Prostate gland (tissue), 2 donors: ENCODE data around the gene VWA1.
"Not testable (repeated sequence)": the region's sequence is repeated elsewhere in the genome, so short reads cannot be mapped to it uniquely, and the experiment has no call there.

Experiments used
- POLR2A ChIP-seq: fragments of 450-650 bp; IDR thresholded peaks from one replicate; pipeline ENCODE4 v1.6.1; 2016; ENCODE audit warnings: antibody characterized with exemption, mild to moderate bottlenecking
- POLR2AphosphoS5 ChIP-seq: sonication (generic); formaldehyde crosslinking; IDR thresholded peaks from one replicate; pipeline ENCODE4 v1.6.1; 2017; ENCODE audit warnings: antibody characterized with exemption
- TF ChIP-seq, protein P1 (sequence below), 4 experiments: fragments of 200-600 bp in 2 of 4; fragments of 450-650 bp in 2 of 4; sonication (generic) in 2 of 4; IDR thresholded peaks; 1 replicate in 3 of 4; 2 replicates in 1 of 4; pipeline ENCODE4 v1.5.1; 2016 to 2019; ENCODE audit warnings: antibody characterized with exemption in 4 of 4, mild to moderate bottlenecking in 2 of 4, moderate library complexity in 2 of 4

DNA sequence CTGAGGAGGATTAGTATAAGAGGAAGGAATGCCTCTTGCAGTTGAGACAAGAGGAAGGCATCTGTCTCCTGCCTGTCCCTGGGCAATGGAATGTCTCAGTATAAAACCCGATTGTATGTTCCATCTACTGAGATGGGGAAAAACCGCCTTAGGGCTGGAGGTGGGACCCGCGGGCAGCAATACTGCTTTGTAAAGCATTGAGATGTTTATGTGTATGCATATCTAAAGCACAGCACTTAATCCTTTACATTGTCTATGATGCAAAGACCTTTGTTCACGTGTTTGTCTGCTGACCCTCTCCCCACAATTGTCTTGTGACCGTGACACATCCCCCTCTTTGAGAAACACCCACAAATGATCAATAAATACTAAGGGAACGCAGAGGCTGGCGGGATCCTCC, 25.3 kb upstream of the VWA1 start:
- TF ChIP-seq, protein P1, sequence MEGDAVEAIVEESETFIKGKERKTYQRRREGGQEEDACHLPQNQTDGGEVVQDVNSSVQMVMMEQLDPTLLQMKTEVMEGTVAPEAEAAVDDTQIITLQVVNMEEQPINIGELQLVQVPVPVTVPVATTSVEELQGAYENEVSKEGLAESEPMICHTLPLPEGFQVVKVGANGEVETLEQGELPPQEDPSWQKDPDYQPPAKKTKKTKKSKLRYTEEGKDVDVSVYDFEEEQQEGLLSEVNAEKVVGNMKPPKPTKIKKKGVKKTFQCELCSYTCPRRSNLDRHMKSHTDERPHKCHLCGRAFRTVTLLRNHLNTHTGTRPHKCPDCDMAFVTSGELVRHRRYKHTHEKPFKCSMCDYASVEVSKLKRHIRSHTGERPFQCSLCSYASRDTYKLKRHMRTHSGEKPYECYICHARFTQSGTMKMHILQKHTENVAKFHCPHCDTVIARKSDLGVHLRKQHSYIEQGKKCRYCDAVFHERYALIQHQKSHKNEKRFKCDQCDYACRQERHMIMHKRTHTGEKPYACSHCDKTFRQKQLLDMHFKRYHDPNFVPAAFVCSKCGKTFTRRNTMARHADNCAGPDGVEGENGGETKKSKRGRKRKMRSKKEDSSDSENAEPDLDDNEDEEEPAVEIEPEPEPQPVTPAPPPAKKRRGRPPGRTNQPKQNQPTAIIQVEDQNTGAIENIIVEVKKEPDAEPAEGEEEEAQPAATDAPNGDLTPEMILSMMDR (IDR thresholded peaks at IDR 0.05): not testable (repeated sequence)
- not testable (repeated sequence) for TF ChIP-seq POLR2A, POLR2AphosphoS5
